Inflammatory macrophage treated with lipopolysaccharide for 4 hours (primary cell): Measurements from ENCODE around the gene SPATS2.

ENCODE experiments used
- DNase-seq: peaks from one replicate; pipeline ENCODE4 v3.0.0-alpha.2; 2020

SPATS2 gene

DNA sequence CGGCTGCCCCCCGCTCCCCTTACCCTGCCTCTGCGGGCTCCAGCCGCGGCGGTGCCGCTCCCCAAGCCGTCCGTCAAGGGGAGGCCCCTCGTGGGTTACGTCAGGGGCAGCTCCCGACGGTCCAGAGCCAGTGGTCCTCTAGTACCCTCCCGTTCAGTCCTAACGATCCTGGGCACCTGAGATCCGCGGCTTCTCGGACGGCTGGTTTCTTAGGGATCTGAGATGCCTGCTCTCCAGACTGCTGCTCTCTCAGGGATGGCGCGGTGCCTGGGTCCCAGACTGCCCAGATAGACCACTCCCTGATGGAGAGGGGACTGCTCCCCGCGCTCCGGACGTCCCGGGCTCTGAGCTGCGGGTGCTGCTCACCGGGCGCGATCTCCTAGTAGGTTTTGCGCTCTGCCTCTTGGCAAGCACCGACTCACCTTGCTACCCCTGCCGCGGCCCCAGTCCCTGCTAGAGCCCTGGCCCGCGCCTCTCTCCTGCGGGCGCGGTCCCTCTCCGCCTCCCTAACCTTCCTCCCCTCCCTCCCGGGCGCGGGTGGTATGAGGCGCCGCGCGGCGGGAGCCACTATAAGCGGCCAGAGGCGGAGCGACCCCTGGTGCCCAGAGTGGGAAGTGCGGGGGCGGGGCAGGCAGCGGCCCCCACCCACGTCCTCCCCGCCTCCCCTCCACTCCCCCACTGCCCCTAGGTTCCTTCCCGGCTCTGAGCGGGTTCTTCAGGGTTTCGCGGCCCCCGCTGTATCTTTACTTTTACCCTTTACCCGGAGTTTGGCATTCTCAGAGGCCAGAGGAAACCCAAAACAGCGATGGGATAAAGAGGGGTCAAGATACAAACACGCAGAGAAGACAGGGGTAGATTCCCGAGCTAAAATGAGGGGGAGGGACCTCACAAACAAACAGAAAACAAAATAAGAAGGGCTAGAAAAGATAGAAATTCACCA lies 30.3 kb upstream of the SPATS2 start, which contains the start of gene C1QL4:
TSS of gene C1QL4 (minus strand) at position 544 of the 940 bp plus-strand sequence. CDS start 711 bp downstream, outside the sequence.
- peak; percentile 60 for DNase-seq

- no peak for DNase-seq
These were observed 28.3 kb upstream of the SPATS2 start for GRCh38 chr12:49338830-49339463.

DNA sequence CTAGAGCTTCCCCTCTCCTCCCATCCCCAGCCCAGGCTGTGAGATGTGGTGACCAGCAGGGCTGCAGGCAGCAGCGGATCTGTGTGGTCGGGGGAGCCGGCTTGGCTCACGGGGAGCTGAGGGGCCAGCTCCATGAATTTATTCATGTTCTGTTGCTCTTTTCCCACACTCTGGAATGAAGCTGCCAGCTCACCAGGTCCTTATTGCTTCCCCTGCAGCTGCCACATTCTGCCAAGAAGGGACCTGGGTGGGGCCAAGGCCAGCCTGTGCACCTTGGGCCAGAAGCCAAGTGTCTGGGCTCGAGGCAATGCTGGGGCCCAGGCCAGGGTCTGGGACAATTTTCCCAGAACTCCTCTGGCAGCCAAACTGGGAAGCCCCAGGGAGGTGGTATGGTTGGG lies 27.8 kb upstream of the SPATS2 start:
- DNase-seq = no peak

DNA sequence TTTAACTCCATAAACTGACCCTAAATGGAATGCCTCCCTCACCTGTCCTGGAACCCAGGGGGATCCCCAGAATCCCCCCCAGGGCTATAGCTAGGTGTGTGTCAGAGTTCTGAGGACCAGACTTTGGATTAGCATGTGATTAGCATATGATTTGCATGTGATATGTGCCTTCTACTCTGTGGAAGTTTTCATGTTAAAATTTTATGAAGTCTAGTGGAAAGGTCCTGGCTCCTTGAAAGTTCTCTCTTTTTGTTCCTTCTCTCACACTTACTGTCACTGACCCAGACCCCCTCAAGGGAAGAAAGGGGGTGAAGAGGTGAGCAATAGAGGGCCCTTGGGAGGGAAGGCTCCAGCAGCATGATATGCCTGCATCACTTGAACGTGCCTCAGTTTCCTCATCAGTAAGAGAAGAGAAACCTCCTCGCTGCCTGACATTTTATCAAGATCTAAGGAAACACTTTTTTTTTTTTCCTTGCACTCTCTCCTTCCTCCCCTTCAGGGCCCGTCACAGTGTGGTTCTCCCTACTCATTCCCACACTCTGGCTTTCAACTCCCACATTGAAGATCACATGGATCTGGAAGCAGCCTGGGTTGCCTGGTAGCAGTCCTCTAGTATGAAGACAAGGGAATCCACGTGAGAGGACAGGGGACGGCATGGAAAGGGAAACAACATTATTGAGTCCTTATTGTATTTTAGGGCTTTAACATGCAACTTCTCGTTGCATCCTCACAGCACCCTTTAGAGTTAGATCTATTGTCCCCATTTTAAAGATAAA lies 27.0 kb upstream of the SPATS2 start:
- DNase-seq = no peak

DNA sequence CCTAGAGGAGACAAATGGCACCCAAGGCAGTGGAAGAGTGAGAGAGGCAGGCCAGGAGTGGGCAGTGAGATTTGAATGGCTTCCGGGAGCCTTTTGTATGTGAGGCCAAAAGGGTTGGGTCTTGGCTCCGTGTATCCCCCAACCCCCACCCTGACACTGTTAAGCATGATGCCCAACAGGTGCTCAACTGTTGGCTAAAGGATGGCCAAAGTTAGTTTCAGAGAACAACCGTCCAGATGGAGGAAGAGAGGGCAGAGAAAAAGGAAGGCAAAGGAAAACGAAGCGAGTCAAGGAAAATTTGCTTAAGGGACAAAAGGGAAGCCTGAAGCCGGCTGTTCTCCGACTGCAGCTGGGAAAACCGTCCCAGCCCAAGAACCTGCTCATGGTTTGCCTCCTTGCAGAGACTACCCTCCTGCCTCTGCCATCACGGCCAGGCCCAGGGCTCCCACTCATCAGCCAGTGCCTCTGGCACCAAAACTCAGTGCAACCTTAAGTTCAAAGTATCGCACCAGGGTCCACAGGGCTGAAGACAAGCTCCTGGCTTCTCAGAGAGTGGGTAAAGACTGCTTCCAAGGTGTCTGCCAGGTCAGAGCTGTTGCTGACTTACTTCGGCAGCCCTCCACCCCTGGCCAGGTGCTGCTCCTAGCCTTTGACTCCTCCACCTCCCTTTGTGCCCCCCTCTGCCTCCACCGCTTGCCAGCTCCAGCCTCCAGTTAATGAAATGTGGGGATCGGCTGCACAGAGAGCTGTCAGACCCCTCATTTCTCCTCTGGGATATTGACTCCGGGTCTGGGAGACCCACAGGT lies 26.1 kb upstream of the SPATS2 start:
- no peak for DNase-seq

GRCh38 chr12:49341777-49342065 lies 25.5 kb upstream of the SPATS2 start:
- DNase-seq = no peak

DNA sequence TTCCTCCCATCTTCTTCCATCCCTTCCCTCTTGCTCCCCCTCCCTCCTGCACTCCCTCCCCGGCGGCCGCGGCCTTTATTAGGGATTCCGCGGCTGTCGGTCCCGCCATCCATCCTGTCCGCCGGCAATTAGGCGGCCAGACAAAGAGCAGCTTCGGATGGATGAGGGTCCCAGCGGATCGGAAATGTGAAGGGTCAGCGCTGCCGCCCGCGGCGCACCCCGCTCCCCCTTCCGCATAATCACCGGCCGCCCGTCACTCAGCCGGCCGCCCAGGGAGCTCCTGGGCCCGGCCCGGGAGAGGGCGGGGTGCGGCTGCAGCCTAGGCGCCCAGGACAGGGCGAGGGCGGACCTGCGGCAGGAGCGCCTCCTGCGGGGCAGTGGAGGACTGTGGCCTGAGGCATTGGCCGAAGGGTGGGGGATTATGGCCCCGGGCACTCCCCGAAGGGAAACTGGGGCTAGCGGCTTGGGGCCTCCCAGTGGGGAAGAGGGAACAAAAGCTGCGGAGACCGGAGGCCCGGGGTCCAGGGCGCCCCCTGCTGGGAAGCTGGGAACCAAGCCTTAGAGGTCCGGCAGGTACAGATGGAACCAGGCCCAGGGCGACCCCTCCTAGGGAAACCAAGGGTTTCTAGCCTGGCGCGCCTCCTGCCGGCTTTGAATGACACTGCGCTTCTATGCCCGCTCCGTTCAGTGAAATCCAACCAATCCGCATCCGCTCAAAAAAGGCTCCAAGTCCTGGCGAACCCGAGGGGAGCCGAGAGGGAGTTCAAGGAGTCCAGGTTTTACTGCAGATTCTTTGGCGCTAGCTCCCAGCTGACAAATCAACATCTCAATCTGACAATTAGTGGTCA lies 25.0 kb upstream of the SPATS2 start:
- peak; percentile 70 for DNase-seq

GRCh38 chr12:49342914-49343731 lies 24.1 kb upstream of the SPATS2 start:
- DNase-seq = no peak

- no peak for DNase-seq
These were observed 22.7 kb upstream of the SPATS2 start for GRCh38 chr12:49344486-49345050.

GRCh38 chr12:49345051-49345824 lies 22.0 kb upstream of the SPATS2 start:
- DNase-seq = no peak

- no peak for DNase-seq
These were observed 21.2 kb upstream of the SPATS2 start for GRCh38 chr12:49345825-49346658.

DNA sequence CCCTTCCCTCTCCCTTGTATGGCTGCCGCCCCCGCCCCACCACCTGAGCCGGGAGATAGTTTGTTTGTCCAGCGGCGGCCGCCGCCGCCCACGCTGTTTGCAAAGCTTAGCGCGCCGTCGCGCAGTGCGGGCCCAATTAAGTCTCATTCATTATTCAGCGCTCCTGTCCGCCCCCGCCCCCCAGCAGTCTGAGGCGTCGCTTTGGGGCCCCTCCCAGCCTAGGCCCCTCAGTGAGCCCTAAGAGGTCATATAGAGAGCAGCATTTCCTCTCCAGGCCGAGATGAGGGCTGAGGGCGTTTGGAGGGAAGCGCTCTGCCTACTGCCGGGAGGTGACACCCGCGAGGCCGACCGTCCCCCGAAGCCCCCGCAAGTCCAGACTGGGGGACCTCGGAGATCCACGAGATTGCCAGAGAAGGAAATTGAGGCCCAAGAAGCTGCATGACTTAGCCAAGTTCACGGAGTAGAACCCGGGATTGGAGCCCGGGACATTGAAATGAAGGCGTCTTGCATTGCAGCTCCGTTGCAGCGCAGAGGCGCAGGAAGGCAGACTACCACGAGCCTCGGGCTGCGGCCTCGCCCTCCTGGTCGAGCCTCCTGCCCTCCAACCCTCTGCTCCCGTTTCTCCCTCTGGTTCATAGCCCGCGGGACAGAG lies 20.5 kb upstream of the SPATS2 start, which contains the start of gene DNAJC22:
TSS of gene DNAJC22 (plus strand) at position 230 of the 652 bp plus-strand sequence. CDS start 1,985 bp downstream, outside the sequence.
- DNase-seq = no peak

DNA sequence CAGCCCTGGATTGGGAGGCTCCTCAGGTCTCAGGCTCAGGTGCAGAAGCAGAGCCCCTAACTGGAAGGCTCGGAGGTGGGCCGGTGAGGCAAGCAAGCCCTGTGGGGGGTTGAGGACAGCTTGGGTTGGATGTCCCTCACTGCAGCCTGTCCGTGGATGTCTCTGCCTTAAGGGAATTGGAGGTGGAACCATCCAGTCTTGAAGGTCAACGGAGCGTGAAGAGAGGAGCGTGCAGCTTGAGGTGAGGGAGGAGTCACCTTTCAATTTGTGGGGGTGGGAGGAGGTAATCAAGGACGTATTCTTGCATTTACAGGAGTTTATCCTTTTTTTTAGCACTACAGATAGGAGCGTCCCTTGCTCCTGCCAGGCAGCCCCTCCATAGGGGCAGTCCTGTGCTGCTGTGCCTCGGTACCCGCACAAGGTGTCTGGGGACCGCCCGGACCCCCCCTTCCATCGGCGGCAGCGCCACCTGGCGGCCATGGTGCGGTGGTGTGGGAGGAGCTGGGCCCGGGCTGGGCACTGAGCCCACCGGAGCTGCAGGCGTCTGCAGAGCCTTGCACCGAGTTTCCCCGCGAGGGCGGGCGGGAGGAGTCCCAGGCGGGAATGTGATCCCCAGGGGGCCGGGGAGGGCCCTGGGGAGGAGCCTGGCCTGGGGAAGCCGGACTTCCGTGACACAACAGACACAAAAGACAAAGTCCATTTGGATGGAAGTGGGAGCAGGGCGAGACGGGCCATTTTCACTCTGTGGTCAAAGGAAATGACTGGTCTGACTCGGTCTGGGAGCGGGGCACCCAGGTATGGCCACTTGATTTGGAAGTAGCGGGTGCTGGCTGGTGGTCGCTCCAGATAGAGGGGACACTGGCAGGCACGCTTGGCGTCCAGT lies 19.7 kb upstream of the SPATS2 start:
- peak; percentile 44 for DNase-seq

DNA sequence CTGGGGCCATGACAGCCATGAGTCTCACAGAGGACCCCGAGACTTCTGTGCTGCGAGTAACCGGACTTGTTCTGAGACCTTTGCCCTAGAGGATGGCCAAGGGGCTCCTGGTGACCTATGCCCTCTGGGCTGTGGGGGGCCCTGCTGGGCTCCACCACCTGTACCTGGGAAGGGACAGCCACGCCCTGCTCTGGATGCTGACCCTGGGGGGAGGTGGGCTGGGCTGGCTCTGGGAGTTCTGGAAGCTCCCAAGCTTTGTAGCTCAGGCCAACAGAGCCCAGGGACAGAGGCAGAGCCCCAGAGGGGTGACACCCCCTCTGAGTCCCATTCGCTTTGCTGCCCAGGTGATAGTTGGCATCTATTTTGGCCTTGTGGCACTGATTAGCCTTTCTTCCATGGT lies 18.5 kb upstream of the SPATS2 start:
- DNase-seq = no peak

DNA sequence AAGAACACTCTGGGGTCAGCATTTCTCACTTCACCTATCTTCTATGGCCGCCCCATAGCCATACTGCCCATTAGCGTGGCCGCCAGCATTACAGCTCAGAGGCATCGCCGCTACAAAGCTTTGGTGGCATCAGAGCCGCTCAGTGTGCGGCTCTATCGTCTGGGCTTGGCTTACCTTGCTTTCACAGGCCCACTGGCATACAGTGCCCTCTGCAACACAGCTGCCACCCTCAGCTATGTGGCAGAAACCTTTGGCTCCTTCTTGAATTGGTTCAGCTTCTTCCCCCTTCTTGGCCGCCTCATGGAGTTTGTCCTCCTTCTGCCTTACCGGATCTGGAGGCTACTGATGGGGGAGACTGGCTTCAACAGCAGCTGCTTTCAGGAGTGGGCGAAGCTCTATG lies 18.0 kb upstream of the SPATS2 start:
- DNase-seq = no peak

DNA sequence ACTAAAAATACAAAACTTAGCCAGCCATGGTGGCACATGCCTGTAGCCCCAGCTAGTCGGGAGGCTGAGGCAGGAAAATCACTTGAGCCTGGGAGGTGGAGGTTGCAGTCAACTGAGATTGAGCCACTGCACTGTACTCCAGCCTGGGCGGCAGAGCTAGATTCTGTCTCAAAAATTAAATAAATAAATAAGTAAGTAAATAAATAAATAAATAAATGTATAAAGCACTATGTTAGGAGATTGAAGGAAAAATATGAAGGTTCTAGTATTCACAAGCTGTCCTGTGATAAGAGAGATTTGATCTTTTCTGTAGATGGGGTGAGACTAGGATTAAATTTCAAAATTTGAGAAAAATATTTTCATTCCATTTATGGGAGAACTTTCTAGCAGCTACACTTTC lies 14.9 kb upstream of the SPATS2 start:
- DNase-seq = no peak

- DNase-seq = no peak
These were observed 11.3 kb upstream of the SPATS2 start for GRCh38 chr12:49355913-49356312.
